Measurements from ENCODE around the gene ABR.

ABR gene

DNA sequence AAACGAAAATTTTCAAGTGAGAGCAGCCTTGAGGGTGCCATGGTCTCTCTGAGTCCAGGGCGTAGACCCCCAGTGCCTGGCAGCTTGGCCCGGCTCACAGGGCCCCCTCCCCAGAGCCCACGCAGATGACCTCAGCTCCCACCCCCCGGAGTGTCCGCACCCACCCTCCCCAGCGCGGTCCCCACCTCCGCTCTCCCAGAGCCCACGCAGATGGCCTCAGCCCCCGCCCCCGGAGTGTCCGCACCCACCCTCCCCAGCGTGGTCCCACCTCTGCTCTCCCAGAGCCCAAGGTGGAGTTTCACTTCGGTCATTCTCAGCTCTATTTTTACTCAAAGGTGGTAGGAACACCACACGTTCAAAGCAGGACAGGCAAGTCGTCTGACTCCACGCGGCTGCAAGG, 13.9 kb downstream of the ABR start:
- no peak overlapping the region for H3K4me3 ChIP-seq (ENCODE audit: low read length)
- H3K9ac ChIP-seq (ENCODE audit: low read length), result no peak overlapping the region
- no peaks in the 10 kb centered on the region for H3K4me1 ChIP-seq (ENCODE audit: low read length)
- peaks cover 61% of the 10 kb centered on the region for H3K79me2 ChIP-seq (ENCODE audit: low read length)
- peaks cover 27% of the 10 kb centered on the region for H4K20me1 ChIP-seq (ENCODE audit: insufficient read depth, low read length)
- no peaks in the 10 kb centered on the region for H3K27me3 ChIP-seq (ENCODE audit: low read depth, low read length)
- no peak overlapping the region for H3K27ac ChIP-seq (ENCODE audit: low read length)
- no peaks in the 10 kb centered on the region for H3K9me3 ChIP-seq (ENCODE audit: insufficient read depth, low read length)
- H3K4me2 ChIP-seq (ENCODE audit: low read length), result no peak overlapping the region
- no peak overlapping the region for H2AFZ ChIP-seq (ENCODE audit: low read depth, low read length)
- TF ChIP-seq, protein P1, sequence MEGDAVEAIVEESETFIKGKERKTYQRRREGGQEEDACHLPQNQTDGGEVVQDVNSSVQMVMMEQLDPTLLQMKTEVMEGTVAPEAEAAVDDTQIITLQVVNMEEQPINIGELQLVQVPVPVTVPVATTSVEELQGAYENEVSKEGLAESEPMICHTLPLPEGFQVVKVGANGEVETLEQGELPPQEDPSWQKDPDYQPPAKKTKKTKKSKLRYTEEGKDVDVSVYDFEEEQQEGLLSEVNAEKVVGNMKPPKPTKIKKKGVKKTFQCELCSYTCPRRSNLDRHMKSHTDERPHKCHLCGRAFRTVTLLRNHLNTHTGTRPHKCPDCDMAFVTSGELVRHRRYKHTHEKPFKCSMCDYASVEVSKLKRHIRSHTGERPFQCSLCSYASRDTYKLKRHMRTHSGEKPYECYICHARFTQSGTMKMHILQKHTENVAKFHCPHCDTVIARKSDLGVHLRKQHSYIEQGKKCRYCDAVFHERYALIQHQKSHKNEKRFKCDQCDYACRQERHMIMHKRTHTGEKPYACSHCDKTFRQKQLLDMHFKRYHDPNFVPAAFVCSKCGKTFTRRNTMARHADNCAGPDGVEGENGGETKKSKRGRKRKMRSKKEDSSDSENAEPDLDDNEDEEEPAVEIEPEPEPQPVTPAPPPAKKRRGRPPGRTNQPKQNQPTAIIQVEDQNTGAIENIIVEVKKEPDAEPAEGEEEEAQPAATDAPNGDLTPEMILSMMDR (IDR thresholded peaks at IDR 0.05; ENCODE audit: low read depth, low read length), result no peak
- no peak for TF ChIP-seq EZH2phosphoT487 (IDR thresholded peaks at IDR 0.05; ENCODE audit: low read depth)
- no peaks in the 10 kb centered on the region for H3K36me3 ChIP-seq (replicated peaks; ENCODE audit: low read depth, low read length)

- no peaks in the 10 kb centered on the region for H3K27me3 ChIP-seq (ENCODE audit: low read depth, low read length)
- no peak overlapping the region for H3K9ac ChIP-seq (ENCODE audit: low read length)
- peaks cover 31% of the 10 kb centered on the region for H4K20me1 ChIP-seq (ENCODE audit: insufficient read depth, low read length)
- no peak overlapping the region for H3K4me2 ChIP-seq (ENCODE audit: low read length)
- no peak for TF ChIP-seq EZH2phosphoT487 (IDR thresholded peaks at IDR 0.05; ENCODE audit: low read depth)
- TF ChIP-seq, protein P1 (IDR thresholded peaks at IDR 0.05; ENCODE audit: low read depth, low read length), result no peak
- H3K9me3 ChIP-seq (ENCODE audit: insufficient read depth, low read length), result no peaks in the 10 kb centered on the region
- H2AFZ ChIP-seq (ENCODE audit: low read depth, low read length), result no peak overlapping the region
- H3K79me2 ChIP-seq (ENCODE audit: low read length), result peaks cover 64% of the 10 kb centered on the region
- no peaks in the 10 kb centered on the region for H3K36me3 ChIP-seq (replicated peaks; ENCODE audit: low read depth, low read length)
- no peaks in the 10 kb centered on the region for H3K4me1 ChIP-seq (ENCODE audit: low read length)
- H3K27ac ChIP-seq (ENCODE audit: low read length), result no peak overlapping the region
- H3K4me3 ChIP-seq (ENCODE audit: low read length), result no peak overlapping the region
Observed at GRCh38 chr17:1164935-1165556, 14.7 kb downstream of the ABR start.

- Histone ChIP-seq H3K4me3 (ENCODE audit: low read length) (no peak overlapping the region), H4K20me1 (ENCODE audit: insufficient read depth, low read length) (peaks cover 23% of the 10 kb centered on the region), H3K4me1 (ENCODE audit: low read length) (no peaks in the 10 kb centered on the region), H3K79me2 (ENCODE audit: low read length) (peaks cover 42% of the 10 kb centered on the region), H3K9me3 (ENCODE audit: insufficient read depth, low read length) (no peaks in the 10 kb centered on the region), H3K4me2 (ENCODE audit: low read length) (no peak overlapping the region), H3K36me3 (replicated peaks; ENCODE audit: low read depth, low read length) (peaks cover 3% of the 10 kb centered on the region), H2AFZ (ENCODE audit: low read depth, low read length) (no peak overlapping the region), H3K27ac (ENCODE audit: low read length) (no peak overlapping the region), H3K27me3 (ENCODE audit: low read depth, low read length) (no peaks in the 10 kb centered on the region), H3K9ac (ENCODE audit: low read length) (no peak overlapping the region)
- TF ChIP-seq, protein P1 (IDR thresholded peaks at IDR 0.05; ENCODE audit: low read depth, low read length), result no peak
- no peak for TF ChIP-seq EZH2phosphoT487 (IDR thresholded peaks at IDR 0.05; ENCODE audit: low read depth)
Observed at GRCh38 chr17:1162116-1162855, 17.5 kb downstream of the ABR start.

- Histone ChIP-seq H2AFZ (ENCODE audit: low read depth, low read length) (no peak overlapping the region), H3K4me3 (ENCODE audit: low read length) (no peak overlapping the region), H4K20me1 (ENCODE audit: insufficient read depth, low read length) (peaks cover 20% of the 10 kb centered on the region), H3K27me3 (ENCODE audit: low read depth, low read length) (no peaks in the 10 kb centered on the region), H3K9ac (ENCODE audit: low read length) (no peak overlapping the region), H3K9me3 (ENCODE audit: insufficient read depth, low read length) (no peaks in the 10 kb centered on the region), H3K4me2 (ENCODE audit: low read length) (no peak overlapping the region), H3K4me1 (ENCODE audit: low read length) (no peaks in the 10 kb centered on the region), H3K27ac (ENCODE audit: low read length) (no peak overlapping the region), H3K36me3 (replicated peaks; ENCODE audit: low read depth, low read length) (peaks cover 3% of the 10 kb centered on the region), H3K79me2 (ENCODE audit: low read length) (peaks cover 47% of the 10 kb centered on the region)
- TF ChIP-seq EZH2phosphoT487 (IDR thresholded peaks at IDR 0.05; ENCODE audit: low read depth), result no peak
- TF ChIP-seq, protein P1 (IDR thresholded peaks at IDR 0.05; ENCODE audit: low read depth, low read length), result no peak
Observed at GRCh38 chr17:1160591-1161390, 19.0 kb downstream of the ABR start.

All from OCI-LY3 (cell line).